Mononuclear cell (primary cell): Measurements from ENCODE around the gene SLC6A12. TPM values are rescaled to one million over a fixed set of nuclear protein-coding genes. Genes with fewer than 3 reads are reported as not detected.

Experiments used
- H3K27me3 ChIP-seq: 2 replicates; pipeline ENCODE4 v1.6.0; 2011; ENCODE audit warnings: low read length, control low read depth; ENCODE audit not compliant: insufficient read depth
- H3K4me1 ChIP-seq: 2 replicates; pipeline ENCODE4 v1.5.1; 2011; ENCODE audit warnings: mild to moderate bottlenecking, low read length, control low read depth; ENCODE audit not compliant: insufficient read depth
- H3K4me3 ChIP-seq: 2 replicates; pipeline ENCODE4 v1.5.1; 2011; ENCODE audit warnings: mild to moderate bottlenecking, low read length, moderate library complexity
- H3K9me3 ChIP-seq: 2 replicates; pipeline ENCODE4 v1.5.1; 2011; ENCODE audit warnings: low read depth, mild to moderate bottlenecking, control low read depth, low read length
- total RNA-seq: library from RNA; depleted of rRNA; stranded (reverse); fragments of >200 nt; gene quantifications from one replicate; pipeline ENCODE4 v1.2.3, GENCODE V29; 2012

Gene SLC6A12
- total RNA-seq, 1 donor = 0.73 TPM

GRCh38 chr12:148676-149416, 65.1 kb downstream of the SLC6A12 start:
- no peak overlapping the region for H3K4me3 ChIP-seq
- H3K9me3 ChIP-seq = no peaks in the 10 kb centered on the region
- H3K4me1 ChIP-seq = no peaks in the 10 kb centered on the region
- no peaks in the 10 kb centered on the region for H3K27me3 ChIP-seq

- Histone ChIP-seq H3K4me3 (no peak overlapping the region), H3K4me1 (no peaks in the 10 kb centered on the region), H3K9me3 (no peaks in the 10 kb centered on the region), H3K27me3 (no peaks in the 10 kb centered on the region)
Measured at GRCh38 chr12:147242-147641, 66.7 kb downstream of the SLC6A12 start.

- Histone ChIP-seq H3K27me3 (no peaks in the 10 kb centered on the region), H3K4me3 (no peak overlapping the region), H3K4me1 (no peaks in the 10 kb centered on the region), H3K9me3 (no peaks in the 10 kb centered on the region)
Measured at GRCh38 chr12:145369-145960, 68.5 kb downstream of the SLC6A12 start.

GRCh38 chr12:144650-145284, 69.2 kb downstream of the SLC6A12 start:
- peaks cover 6% of the 10 kb centered on the region for H3K27me3 ChIP-seq
- H3K4me1 ChIP-seq = no peaks in the 10 kb centered on the region
- no peak overlapping the region for H3K4me3 ChIP-seq
- no peaks in the 10 kb centered on the region for H3K9me3 ChIP-seq

GRCh38 chr12:143964-144649, 69.8 kb downstream of the SLC6A12 start:
- H3K4me3 ChIP-seq = no peak overlapping the region
- no peaks in the 10 kb centered on the region for H3K9me3 ChIP-seq
- H3K27me3 ChIP-seq = peaks cover 12% of the 10 kb centered on the region
- no peaks in the 10 kb centered on the region for H3K4me1 ChIP-seq

- Histone ChIP-seq H3K4me1 (no peaks in the 10 kb centered on the region), H3K27me3 (peaks cover 14% of the 10 kb centered on the region), H3K9me3 (no peaks in the 10 kb centered on the region), H3K4me3 (no peak overlapping the region)
Measured at GRCh38 chr12:140162-140561, 73.8 kb downstream of the SLC6A12 start.

Other genes starting within 250 kb of the SLC6A12 start
- 0.21 TPM for gene IQSEC3, start 147.4 kb downstream of the SLC6A12 start, total RNA-seq
- gene SLC6A13, start 48.7 kb upstream of the SLC6A12 start, total RNA-seq = not detected
- gene KDM5A, start 175.2 kb upstream of the SLC6A12 start, total RNA-seq = 123 TPM
- 8.4 TPM for gene CCDC77, start 187.5 kb upstream of the SLC6A12 start, total RNA-seq
- 0.10 TPM for gene B4GALNT3, start 245.8 kb upstream of the SLC6A12 start, total RNA-seq